Measurements from ENCODE around the gene TRIM25.
A peak's percentile ranks its signal among the peaks of the same experiment; 100 is the strongest.

The TRIM25 gene

GRCh38 chr17:56894859-56895455 is 18.9 kb downstream of the TRIM25 start:
- no peak for DNase-seq

DNA sequence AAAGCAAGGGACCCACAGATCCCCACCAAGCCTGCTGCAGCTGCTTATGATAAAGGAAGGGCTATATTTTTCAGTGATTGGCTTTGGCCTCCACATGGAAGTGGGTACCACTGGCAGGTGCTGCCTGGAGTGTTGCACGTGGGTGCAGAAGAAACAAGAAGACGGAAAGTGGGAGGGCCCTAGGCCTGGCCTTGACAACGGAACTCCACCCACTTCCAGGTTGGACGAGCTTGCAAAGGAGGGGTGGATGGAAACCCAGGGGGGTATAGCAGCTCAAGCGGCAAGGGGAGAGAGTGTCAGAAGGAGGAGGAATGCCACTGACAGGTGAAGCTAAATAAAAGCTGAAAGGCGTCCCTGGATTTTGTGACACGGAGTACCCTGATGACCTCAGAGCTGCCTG is 20.3 kb downstream of the TRIM25 start:
- DNase-seq = no peak

DNA sequence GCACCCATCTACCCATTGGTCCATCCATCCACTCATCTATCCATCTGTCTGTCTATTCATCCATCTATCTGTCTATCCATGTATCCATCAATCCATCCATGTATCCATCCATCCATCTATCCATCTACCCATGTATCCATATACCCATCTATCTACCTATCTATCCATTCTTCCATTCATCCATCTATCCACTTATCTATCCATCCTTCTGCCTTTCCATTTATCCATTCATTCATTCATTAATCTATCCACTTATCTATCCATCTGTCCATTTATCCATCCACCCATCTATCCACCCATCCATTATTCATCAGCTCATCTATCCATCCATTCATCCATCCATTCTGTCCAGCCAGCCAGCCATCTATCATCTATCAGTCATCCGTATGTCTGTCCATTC is 21.5 kb downstream of the TRIM25 start:
- DNase-seq = no peak

- no peak for DNase-seq
Measured at GRCh38 chr17:56891751-56892150, 22.1 kb downstream of the TRIM25 start.

DNA sequence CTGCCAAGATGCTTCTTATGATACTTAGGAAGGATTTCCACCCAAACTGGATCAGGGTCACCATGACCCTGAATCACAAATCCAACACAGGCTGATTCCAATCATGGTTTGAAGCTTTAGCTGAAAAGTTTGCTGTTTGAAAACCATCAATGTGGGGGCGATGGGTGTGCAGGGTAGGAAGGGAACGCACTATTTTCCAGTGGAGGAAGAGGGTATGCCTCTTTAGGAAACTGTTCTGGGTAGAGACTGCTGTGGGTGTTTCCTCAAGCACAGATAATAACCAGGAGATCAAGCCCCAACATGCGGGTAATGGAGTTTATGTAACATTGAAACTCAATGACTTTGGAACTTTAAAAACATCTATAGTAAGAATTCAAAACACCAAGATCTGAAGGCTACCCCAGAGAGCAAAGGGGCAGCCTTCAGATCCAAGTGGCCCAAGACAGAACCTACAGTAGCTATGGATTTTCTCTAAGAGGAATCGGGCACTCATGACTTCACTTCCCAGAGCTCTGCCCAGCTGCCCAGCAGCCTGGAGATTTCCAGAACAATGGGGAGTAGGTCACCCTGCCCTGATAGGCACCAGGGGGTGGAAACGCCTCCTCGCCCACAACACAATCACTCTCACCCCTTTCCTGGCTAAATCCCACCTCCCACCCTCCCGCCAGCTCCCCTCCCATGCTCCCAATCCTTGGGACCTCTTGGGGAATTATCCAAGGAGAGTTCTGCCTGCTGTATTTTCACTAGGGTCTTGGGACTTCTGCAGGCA is 22.8 kb downstream of the TRIM25 start:
- no peak for DNase-seq

DNA sequence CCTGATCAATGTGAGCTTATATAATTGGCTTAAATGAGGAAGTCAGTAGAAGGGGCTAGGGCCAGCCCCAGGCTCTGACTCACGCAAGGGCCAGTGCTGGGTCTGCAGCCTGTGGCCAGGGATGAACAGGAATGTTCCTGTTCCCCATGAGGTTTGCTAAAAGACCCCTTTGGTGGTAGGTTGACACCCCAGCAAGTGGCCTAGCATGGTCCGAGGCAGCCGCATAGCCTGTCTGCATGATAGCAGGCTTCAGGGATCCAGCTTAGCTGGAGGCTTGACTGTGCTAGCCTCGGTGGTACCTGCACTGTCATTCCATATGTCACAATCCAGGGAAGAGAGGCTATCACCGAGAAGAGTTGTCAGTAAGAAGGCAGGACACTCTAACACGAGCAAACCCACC is 23.5 kb downstream of the TRIM25 start:
- DNase-seq = no peak

DNA sequence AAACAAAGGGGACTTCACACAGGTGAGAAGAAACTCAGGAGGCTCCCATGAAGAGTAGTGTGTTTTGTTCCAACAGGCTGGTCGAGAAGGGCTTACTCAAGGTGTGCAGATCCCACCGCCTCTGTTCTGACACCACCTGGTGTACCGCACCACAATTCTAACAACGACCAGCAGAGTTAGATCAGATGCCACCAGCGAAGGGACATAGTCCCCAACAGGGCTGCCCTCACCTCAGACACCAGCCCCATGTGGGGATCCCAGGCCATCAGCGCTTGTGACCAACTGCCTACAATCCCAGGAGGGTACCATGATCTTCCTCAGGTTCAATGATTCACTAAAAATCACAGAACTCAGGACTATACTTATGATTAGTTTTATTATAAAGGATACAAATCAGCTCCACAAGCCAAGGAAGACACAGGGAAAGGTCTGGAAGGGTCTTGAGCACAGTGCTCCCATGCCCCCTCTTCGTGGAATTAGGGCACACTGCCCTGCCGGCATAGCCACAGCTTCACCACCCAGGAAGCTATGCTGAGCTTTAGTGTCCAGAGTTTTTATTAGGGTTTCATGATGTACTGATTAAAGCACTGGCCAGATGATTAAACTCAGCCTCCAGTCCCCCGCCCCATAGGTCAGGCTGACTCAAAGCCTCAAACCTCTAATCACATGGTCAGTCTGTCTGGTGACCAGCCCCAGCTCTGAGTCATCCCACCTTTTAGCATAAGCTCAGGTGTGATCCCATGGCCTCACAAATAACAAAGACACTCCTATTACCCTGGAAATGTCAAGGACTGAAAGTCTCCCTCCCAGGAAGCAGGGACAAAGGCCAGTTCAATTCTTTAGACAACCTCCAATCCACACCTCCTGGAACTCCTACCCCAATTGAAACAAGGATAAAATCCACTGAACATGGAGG is 26.0 kb downstream of the TRIM25 start:
- no peak for DNase-seq

DNA sequence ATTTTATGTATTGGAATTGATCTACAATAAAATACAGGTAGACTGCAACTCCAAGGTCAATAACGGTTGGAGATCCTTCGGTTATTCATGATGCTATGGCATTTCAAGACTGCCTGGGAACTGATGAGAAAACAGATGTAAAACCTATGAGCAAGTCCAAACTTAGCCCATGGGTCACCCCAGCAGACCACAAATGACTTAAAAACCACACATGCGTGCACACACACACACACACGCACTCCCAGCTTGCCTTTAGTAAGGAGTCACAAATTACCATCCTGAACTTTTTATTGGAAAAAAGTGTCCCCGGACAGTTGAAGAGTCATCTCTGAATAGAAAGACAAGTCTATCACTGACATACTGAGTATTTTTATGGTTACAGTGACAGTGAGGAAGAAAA is 26.7 kb downstream of the TRIM25 start:
- no peak for DNase-seq

- no peak for DNase-seq
Measured at GRCh38 chr17:56886288-56886731, 27.5 kb downstream of the TRIM25 start.

GRCh38 chr17:56885312-56885657 is 28.6 kb downstream of the TRIM25 start:
- no peak for DNase-seq

GRCh38 chr17:56884483-56885311 is 29.2 kb downstream of the TRIM25 start:
- no peak for DNase-seq

GRCh38 chr17:56883616-56884015 is 30.2 kb downstream of the TRIM25 start:
- no peak for DNase-seq

GRCh38 chr17:56881685-56882295 is 32.1 kb downstream of the TRIM25 start:
- DNase-seq = no peak

DNA sequence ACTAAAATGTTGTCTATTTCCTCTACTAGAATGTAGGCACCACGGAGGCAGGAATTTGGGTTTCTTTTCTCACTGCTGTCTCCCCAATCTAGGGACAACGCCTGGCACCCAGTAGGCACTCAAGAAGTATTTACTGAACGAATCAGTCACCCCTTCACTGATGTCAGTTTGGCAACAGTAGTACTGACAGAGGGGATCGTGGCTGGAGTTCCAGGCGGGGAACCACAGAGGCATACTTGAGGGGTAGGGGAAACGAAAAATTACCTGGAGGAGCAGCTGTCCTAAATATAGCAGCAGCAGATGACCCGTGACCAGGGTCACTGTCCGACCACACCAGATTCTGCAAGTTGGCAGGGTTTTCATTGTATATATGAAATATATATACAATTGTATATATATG is 33.3 kb downstream of the TRIM25 start:
- DNase-seq = no peak

DNA sequence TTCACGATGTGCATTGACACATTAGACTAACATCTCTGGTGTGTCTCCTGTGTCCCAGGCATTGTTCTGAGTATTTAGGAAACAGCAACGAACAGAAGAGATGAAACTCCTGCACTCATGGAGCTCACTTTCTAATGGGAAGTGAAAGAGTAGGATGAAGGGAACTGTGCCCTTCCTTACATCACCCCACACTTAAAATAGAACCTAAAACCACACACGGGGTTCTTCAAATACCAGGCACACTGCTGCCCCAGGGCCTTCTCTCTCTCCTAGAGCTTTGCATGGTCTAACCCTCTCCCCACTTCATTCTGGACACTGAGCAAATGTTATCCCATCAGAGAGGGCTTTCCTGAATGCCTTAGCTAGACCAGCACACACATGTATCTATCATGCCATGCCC is 33.7 kb downstream of the TRIM25 start:
- DNase-seq = no peak

- DNase-seq = no peak
Measured at GRCh38 chr17:56879280-56879679, 34.6 kb downstream of the TRIM25 start.

- no peak for DNase-seq
Measured at GRCh38 chr17:56876766-56877179, 37.1 kb downstream of the TRIM25 start.

DNA sequence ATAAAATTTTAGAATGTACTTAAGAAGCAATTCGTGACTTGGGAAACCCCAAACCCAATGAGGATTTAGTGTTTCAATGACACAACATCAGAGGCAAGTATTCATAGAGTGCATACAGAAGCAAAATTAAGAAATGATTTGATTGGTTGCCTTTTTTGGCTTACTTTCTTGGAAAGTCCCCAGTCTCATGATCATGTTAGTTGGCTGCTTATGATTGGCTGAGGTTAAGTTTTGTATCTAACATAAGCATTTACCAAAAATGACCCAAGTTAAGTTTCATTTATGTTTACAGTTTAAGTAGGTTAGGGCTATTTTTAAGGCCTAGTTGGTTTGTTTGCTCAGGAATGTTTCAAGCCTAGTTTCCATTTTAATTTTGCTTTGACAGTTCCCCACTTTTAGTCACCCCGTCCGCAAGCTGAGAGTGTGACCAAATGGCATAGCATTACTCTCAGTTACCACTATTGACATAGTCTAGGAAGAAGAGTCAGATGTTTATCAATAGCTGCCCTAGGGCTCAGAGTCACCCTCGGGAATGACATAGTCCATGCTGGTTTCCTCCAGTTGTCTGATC is 43.7 kb downstream of the TRIM25 start:
- no peak for DNase-seq

- no peak for DNase-seq
Measured at GRCh38 chr17:56868716-56869115, 45.1 kb downstream of the TRIM25 start.

- DNase-seq = peak; percentile 3
Measured at GRCh38 chr17:56867948-56868376, 45.9 kb downstream of the TRIM25 start.

- no peak for DNase-seq
Measured at GRCh38 chr17:56866496-56866895, 47.4 kb downstream of the TRIM25 start.

DNA sequence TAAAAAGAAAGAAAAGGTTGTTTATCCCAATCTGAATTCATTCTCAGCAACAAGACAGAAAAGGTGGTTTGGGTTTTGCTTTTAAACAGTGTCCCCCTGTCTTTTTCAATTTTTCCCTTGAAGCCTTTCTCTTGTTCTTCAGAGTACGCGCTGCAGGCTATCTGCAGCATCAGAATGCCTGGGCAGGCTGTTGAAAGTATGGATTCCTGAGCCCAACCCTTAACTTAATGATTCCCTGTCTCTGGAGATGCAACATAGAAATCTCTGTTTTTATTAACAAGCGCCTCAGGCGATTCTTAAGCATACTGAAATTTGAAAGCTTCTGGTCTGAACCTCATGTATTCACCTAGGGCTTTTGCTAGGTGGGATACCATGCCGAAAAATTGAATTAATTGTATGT is 47.8 kb downstream of the TRIM25 start:
- no peak for DNase-seq

All from fibroblast of skin of abdomen (primary cell).